OCI-LY7 (cell line): ENCODE measurements around the gene JUNB. TPM values are rescaled to one million over a fixed set of nuclear protein-coding genes. Genes with fewer than 3 reads are reported as not detected.
"Not testable (repeated sequence)": the region's sequence is repeated elsewhere in the genome, so short reads cannot be mapped to it uniquely, and the experiment has no call there.

Experiments used
- BruUV-seq: library from RNA; stranded (reverse); fragments of 400-500 nt; replicated peaks from 2 replicates; lab custom pipeline; 2021; lab: Mats Ljungman, UMichigan
- CTCF ChIA-PET: fragments of 300-600 bp; sonication (Branson Sonifier 250); formaldehyde crosslinking; loops from one replicate; lab custom pipeline; 2022; ENCODE audit warnings: antibody characterized with exemption; ENCODE audit not compliant: unreplicated experiment; lab: Charles Lee
- POLR2A ChIA-PET: fragments of 300-600 bp; sonication (Branson Sonifier 250); formaldehyde crosslinking; loops from one replicate; lab custom pipeline; 2022; ENCODE audit warnings: antibody characterized with exemption; lab: Charles Lee
- DNase-seq: peaks from one replicate; pipeline ENCODE4 v3.0.0-alpha.2; 2015; ENCODE audit warnings: low spot score
- H2AFZ ChIP-seq: fragments of 200-600 bp; sonication (generic), shearing (Covaris generic); 2 replicates; pipeline ENCODE4 v1.6.1; 2014; ENCODE audit warnings: mild to moderate bottlenecking, antibody characterized with exemption, low read length, moderate library complexity
- H3K27ac ChIP-seq: fragments of 200-600 bp; sonication (generic); 2 replicates; pipeline ENCODE4 v1.5.1; 2014; ENCODE audit warnings: mixed run types, low read depth, mild to moderate bottlenecking, moderate library complexity, low read length, inconsistent platforms; ENCODE audit not compliant: poor library complexity, severe bottlenecking
- H3K36me3 ChIP-seq: fragments of 200-600 bp; sonication (generic); 2 replicates; pipeline ENCODE4 v1.6.1; 2014; ENCODE audit warnings: mild to moderate bottlenecking, antibody characterized with exemption, low read length, moderate library complexity, mixed read lengths; ENCODE audit not compliant: insufficient read depth
- H3K4me1 ChIP-seq: fragments of 200-600 bp; sonication (generic); 2 replicates; pipeline ENCODE4 v1.5.1; 2014; ENCODE audit warnings: mild to moderate bottlenecking, low read length; ENCODE audit not compliant: insufficient read depth, poor library complexity, severe bottlenecking
- H3K4me2 ChIP-seq: fragments of 200-600 bp; sonication (generic); 2 replicates; pipeline ENCODE4 v1.6.1; 2014; ENCODE audit warnings: mild to moderate bottlenecking, low read length
- H3K4me3 ChIP-seq: fragments of 200-600 bp; sonication (generic); 2 replicates; pipeline ENCODE4 v1.5.1; 2014; ENCODE audit warnings: mild to moderate bottlenecking, low read depth, low read length; ENCODE audit not compliant: poor library complexity, severe bottlenecking
- H3K79me2 ChIP-seq: fragments of 200-600 bp; sonication (generic); 2 replicates; pipeline ENCODE4 v1.6.1; 2016; ENCODE audit warnings: low read depth, mild to moderate bottlenecking, low read length, moderate library complexity, mixed read lengths; ENCODE audit not compliant: insufficient read depth
- H3K9me2 ChIP-seq: fragments of 200-600 bp; sonication (generic); 2 replicates; pipeline ENCODE4 v1.6.1; 2016; ENCODE audit warnings: mild to moderate bottlenecking, low read length, mixed read lengths; ENCODE audit not compliant: insufficient read depth
- H3K9me3 ChIP-seq: fragments of 200-600 bp; sonication (generic); 2 replicates; pipeline ENCODE4 v1.6.1; 2014; ENCODE audit warnings: mild to moderate bottlenecking, mixed run types, low read length, mixed read lengths
- H4K20me1 ChIP-seq: fragments of 200-600 bp; sonication (generic); 2 replicates; pipeline ENCODE4 v1.6.1; 2014; ENCODE audit warnings: mild to moderate bottlenecking, antibody characterized with exemption, low read length, moderate library complexity, mixed read lengths; ENCODE audit not compliant: insufficient read depth
- CTCF ChIP-seq: fragments of 200-600 bp; sonication (generic); conservative IDR thresholded peaks from 2 replicates; pipeline ENCODE4 v1.5.1; 2014; ENCODE audit warnings: mild to moderate bottlenecking, antibody characterized with exemption, low read length, moderate library complexity, mixed read lengths
- EZH2phosphoT487 ChIP-seq: fragments of 200-600 bp; sonication (generic); IDR thresholded peaks from 2 replicates; pipeline ENCODE4 v1.6.1; 2018; ENCODE audit warnings: low read depth, borderline replicate concordance, mild to moderate bottlenecking, mixed run types, antibody characterized with exemption, low read length, moderate library complexity, mixed read lengths
- intact Hi-C: fragments of 100-400 bp; cut with micrococcal nuclease; formaldehyde crosslinking; loops from one replicate; pipeline ENCODE4 v1.10.0; 2022; ENCODE audit not compliant: unreplicated experiment
- total RNA-seq, 2 experiments: library from RNA; depleted of rRNA in 1 of 2; stranded (reverse); fragments of >200 nt in 1 of 2; shearing (Covaris generic) in 1 of 2; gene quantifications; 2 replicates each; pipeline ENCODE4 v1.2.3, GENCODE V29; 2014 to 2022

The JUNB gene
- total RNA-seq, 2 experiments from 2014 or later, result 31.8 to 45.5 TPM

- Histone ChIP-seq H3K9me3 (no peaks in the 10 kb centered on the region), H3K36me3 (peaks cover 35% of the 10 kb centered on the region), H3K27ac (peak within 1 kb of the TSS; percentile 67), H2AFZ (peak within 1 kb of the TSS; percentile 88), H3K4me3 (peak within 1 kb of the TSS; percentile 70), H3K4me1 (peaks cover 20% of the 10 kb centered on the region), H3K79me2 (peaks cover 9% of the 10 kb centered on the region; the same call in 1 of the 2 replicates), H4K20me1 (no peaks in the 10 kb centered on the region), H3K4me2 (peak within 1 kb of the TSS; percentile 85), H3K9me2 (no peaks in the 10 kb centered on the region)
- peak; percentile 97 for DNase-seq
- ChIA-PET POLR2A (interaction anchor here (0.6 to 1.3 kb wide), 4 partner anchors 9 to 1272 kb away, joined by 3 to 4 read pairs (median 4); no protein-coding TSS in a partner anchor), CTCF (no interaction called here)
- no TSS peak for BruUV-seq
- intact Hi-C loops, result no loop called here
- TF ChIP-seq CTCF (no peak), EZH2phosphoT487 (no peak)
These were observed 15.2 kb downstream of the JUNB start, which contains the start of gene RNASEH2A for GRCh38 chr19:12806242-12807081. RNASEH2A (plus strand) TSS chr19:12806584; CDS start chr19:12806674, 90 bp downstream.

GRCh38 chr19:12815088-12815487, 23.8 kb downstream of the JUNB start:
- Histone ChIP-seq H2AFZ (no peak overlapping the region), H3K79me2 (no peaks in the 10 kb centered on the region), H3K4me2 (no peak overlapping the region), H3K36me3 (peaks cover 49% of the 10 kb centered on the region), H4K20me1 (no peaks in the 10 kb centered on the region), H3K27ac (no peak overlapping the region), H3K9me2 (no peaks in the 10 kb centered on the region), H3K4me3 (no peak overlapping the region), H3K9me3 (no peaks in the 10 kb centered on the region), H3K4me1 (no peaks in the 10 kb centered on the region)
- ChIA-PET CTCF (interaction anchor here (1.0 kb wide), 1 partner anchor 75 kb away, joined by 3 read pairs; no protein-coding TSS in a partner anchor), POLR2A (no interaction called here)
- TSS peak; percentile 53 for BruUV-seq
- DNase-seq, result no peak
- intact Hi-C loops, result no loop called here
- no peak for TF ChIP-seq CTCF
- no peak for TF ChIP-seq EZH2phosphoT487

- H3K4me3 ChIP-seq, DNase-seq, H3K4me2 ChIP-seq, POLR2A ChIA-PET, H3K27ac ChIP-seq, H3K9me3 ChIP-seq, H3K9me2 ChIP-seq, H2AFZ ChIP-seq, BruUV-seq, H3K4me1 ChIP-seq, H4K20me1 ChIP-seq, CTCF ChIA-PET, intact Hi-C loops, H3K79me2 ChIP-seq: not testable (repeated sequence)
- H3K36me3 ChIP-seq, result peaks cover 29% of the 10 kb centered on the region
These were observed 25.9 kb downstream of the JUNB start for GRCh38 chr19:12817188-12817587.

- peaks cover 23% of the 10 kb centered on the region for H3K36me3 ChIP-seq
- H3K9me2 ChIP-seq, H3K4me3 ChIP-seq, H3K9me3 ChIP-seq, H2AFZ ChIP-seq, H3K4me2 ChIP-seq, DNase-seq, H4K20me1 ChIP-seq, intact Hi-C loops, H3K79me2 ChIP-seq, BruUV-seq, H3K27ac ChIP-seq, H3K4me1 ChIP-seq: not testable (repeated sequence)
- ChIA-PET POLR2A (interaction anchor here (0.6 to 1.0 kb wide), 3 partner anchors 55 to 350 kb away, joined by 3 to 7 read pairs (median 6); no protein-coding TSS in a partner anchor), CTCF (interaction anchor here (0.6 kb wide), 1 partner anchor 56 kb away, joined by 3 read pairs; no protein-coding TSS in a partner anchor)
These were observed 26.5 kb downstream of the JUNB start for GRCh38 chr19:12817810-12818209.
